GM12892 (cell line): ENCODE measurements around the gene GPR137.

Experiments used
- POLR2A ChIP-seq: IDR thresholded peaks from 2 replicates; pipeline ENCODE4 v1.6.1; 2011; ENCODE audit warnings: low read depth, low read length, control low read depth
- POLR2AphosphoS5 ChIP-seq: IDR thresholded peaks from 2 replicates; pipeline ENCODE4 v1.6.1; 2011; ENCODE audit warnings: low read depth, low read length, control low read depth

DNA sequence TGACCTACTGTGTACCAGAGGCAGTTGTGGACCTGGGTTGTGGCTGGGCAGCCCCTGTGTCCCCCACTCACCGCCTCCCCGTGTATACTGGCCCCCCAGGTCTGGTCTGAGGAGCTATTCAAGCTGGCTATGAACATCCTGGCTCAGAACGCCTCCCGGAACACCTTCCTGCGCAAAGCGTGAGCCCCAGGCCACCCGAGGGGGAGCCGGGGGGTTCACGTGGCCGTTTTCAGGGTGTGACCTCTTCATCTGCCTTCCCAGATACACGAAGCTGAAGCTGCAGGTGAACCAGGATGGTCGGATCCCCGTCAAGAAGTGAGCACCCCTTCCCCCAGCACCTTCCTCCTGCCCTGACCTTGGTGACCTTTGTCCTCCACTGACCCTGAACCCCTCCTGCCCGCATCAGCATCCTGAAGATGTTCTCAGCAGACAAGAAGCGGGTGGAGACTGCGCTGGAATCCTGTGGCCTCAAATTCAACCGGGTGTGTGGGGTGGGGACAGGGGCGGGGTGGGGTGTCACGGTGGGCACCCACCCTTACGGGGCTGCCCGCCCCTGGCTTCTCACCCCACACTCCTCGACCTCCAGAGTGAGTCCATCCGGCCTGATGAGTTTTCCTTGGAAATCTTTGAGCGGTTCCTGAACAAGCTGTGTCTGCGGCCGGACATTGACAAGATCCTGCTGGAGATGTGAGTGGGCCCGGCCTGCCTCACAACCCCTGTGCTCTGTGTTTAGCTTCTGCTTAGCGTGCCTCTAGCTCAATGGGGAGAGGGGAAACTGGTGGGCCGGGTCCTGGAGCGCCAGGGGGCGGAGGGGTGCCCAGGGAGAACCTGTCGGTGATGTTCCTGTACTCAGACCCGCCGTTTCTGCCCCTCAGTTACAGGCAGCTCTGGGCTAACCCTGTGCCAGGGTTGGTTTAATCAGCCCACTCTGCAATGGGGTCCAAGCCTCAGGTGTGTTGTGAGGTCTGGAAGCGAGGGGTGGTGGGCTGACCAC, 30.2 kb upstream of the GPR137 start:
- TF ChIP-seq POLR2A (no peak), POLR2AphosphoS5 (no peak)
